Thyroid gland (tissue), 4 donors: ENCODE results near the gene OSBPL8. TPM values are rescaled to one million over a fixed set of nuclear protein-coding genes. Genes with fewer than 3 reads are reported as not detected.

Experiments used
- DNase-seq, 2 donors: peaks; one replicate each; pipeline ENCODE4 v3.0.0-alpha.2; 2019
- H3K27ac ChIP-seq, 3 donors: fragments of 200-600 bp; sonication (generic); 1 replicate in 2 of 3; 2 replicates in 1 of 3; pipeline ENCODE4 v1.5.1; 2016 to 2019; ENCODE audit warnings: mild to moderate bottlenecking in 1 of 3, moderate library complexity in 1 of 3
- H3K27me3 ChIP-seq: fragments of 200-600 bp; sonication (generic); one replicate; pipeline ENCODE4 v1.5.1; 2019
- H3K36me3 ChIP-seq, 2 donors: fragments of 200-600 bp; sonication (generic); one replicate each; pipeline ENCODE4 v1.5.1; 2016 to 2019
- H3K4me1 ChIP-seq, 2 donors: fragments of 200-600 bp; sonication (generic); one replicate each; pipeline ENCODE4 v1.5.1; 2017 to 2019
- H3K4me3 ChIP-seq, 3 donors: fragments of 200-600 bp; sonication (generic); replicated peaks in 1 of 3; 1 replicate in 2 of 3; 2 replicates in 1 of 3; pipeline ENCODE4 v1.5.1; 2016; ENCODE audit warnings: mild to moderate bottlenecking in 1 of 3
- H3K9me3 ChIP-seq: fragments of 200-600 bp; sonication (generic); one replicate; pipeline ENCODE4 v1.5.1; 2017
- POLR2A ChIP-seq, 2 donors: fragments of 450-650 bp; IDR thresholded peaks; one replicate each; pipeline ENCODE4 v1.6.1; 2017; ENCODE audit warnings: antibody characterized with exemption in 2 of 2, mild to moderate bottlenecking in 2 of 2, moderate library complexity in 1 of 2
- WGBS, 2 donors: methylation state at CpG; one replicate each; pipeline ENCODE4 v1.1.5; 2017; 5-methylcytosine and 5-hydroxymethylcytosine counted together
- intact Hi-C: fragments of 100-400 bp; cut with DNase I; formaldehyde crosslinking; loops from one replicate; pipeline ENCODE4 v1.15.1; 2023
- total RNA-seq, 4 donors: library from RNA; depleted of rRNA; stranded (reverse); fragments of >200 nt; gene quantifications; one replicate each; pipeline ENCODE4 v1.2.3, GENCODE V29; 2016
- TF ChIP-seq, protein P1 (sequence below), 6 experiments: fragments of 200-600 bp in 3 of 6; fragments of 450-650 bp in 3 of 6; sonication (generic) in 3 of 6; IDR thresholded peaks; one replicate each; pipeline ENCODE4 v1.5.1; 2016 to 2019; ENCODE audit warnings: antibody characterized with exemption in 6 of 6, mild to moderate bottlenecking in 2 of 6, inconsistent platforms in 1 of 6, moderate library complexity in 1 of 6

The OSBPL8 gene
- total RNA-seq, result 100 to 1,000 TPM in 1 of 4 donors, 10 to 100 TPM in 3; 69.8 to 112 (median 77.6) TPM

DNA sequence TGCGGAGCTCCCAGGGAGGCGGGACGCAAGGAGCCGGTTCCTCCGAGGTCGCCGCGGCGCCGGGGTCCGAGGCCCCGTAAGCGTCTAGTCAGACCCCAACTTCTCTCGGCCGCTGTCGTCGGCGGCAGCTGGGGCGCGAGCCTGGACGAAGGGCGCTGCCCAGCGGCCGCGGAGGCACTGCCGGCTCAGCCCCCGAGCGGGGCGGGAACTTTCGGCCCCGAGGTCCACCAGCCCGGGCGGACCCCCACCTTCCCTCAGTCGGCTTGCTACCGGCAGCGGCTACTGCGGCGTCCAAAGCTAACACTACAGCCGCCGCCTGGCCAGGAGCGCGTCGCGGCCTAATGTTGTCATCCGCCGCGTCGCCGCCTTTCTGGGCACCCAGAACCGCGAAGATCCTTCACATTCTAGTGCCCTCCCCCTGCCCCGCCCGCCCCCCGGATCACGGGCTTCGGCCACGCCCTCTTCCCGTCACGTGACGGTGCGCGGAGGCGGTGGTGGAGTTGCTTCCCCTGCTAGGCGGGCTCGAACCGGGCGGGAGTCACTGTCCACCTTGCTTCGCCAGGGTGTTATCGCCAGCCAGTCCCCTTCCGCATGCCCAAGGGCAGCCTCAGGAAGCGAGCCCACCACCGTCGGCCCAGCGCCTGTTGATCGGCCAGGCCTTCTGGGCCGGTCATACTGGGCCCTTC lies at the start of gene OSBPL8:
TSS of gene OSBPL8 (minus strand) at position 372 of the 686 bp plus-strand sequence. CDS start 72,220 bp downstream, outside the sequence.
- intact Hi-C loops, result no loop called here
- peak; percentile 93 to 96 for DNase-seq
- WGBS, 2 donors, result 0 to 2% methylated on average over 6 to 19 of the region's 76 CpGs
- Histone ChIP-seq H3K9me3 (no peaks in the 10 kb centered on the region), H3K4me1 (peaks cover 7 to 13% of the 10 kb centered on the region in 2 donors), H3K36me3 (no peaks in the 10 kb centered on the region), H3K27me3 (no peaks in the 10 kb centered on the region), H3K4me3 (peak within 1 kb of the TSS; percentile 74 to 95 (median 92)), H3K27ac (peak within 1 kb of the TSS; percentile 90 to 95 (median 93))
- TF ChIP-seq, protein P1, sequence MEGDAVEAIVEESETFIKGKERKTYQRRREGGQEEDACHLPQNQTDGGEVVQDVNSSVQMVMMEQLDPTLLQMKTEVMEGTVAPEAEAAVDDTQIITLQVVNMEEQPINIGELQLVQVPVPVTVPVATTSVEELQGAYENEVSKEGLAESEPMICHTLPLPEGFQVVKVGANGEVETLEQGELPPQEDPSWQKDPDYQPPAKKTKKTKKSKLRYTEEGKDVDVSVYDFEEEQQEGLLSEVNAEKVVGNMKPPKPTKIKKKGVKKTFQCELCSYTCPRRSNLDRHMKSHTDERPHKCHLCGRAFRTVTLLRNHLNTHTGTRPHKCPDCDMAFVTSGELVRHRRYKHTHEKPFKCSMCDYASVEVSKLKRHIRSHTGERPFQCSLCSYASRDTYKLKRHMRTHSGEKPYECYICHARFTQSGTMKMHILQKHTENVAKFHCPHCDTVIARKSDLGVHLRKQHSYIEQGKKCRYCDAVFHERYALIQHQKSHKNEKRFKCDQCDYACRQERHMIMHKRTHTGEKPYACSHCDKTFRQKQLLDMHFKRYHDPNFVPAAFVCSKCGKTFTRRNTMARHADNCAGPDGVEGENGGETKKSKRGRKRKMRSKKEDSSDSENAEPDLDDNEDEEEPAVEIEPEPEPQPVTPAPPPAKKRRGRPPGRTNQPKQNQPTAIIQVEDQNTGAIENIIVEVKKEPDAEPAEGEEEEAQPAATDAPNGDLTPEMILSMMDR (IDR thresholded peaks at IDR 0.05), result peak in 3 of 6 experiments; percentile 25 to 45 (median 34)
- TF ChIP-seq POLR2A (IDR thresholded peaks at IDR 0.05), result peak in 1 of 2 donors; percentile 92

DNA sequence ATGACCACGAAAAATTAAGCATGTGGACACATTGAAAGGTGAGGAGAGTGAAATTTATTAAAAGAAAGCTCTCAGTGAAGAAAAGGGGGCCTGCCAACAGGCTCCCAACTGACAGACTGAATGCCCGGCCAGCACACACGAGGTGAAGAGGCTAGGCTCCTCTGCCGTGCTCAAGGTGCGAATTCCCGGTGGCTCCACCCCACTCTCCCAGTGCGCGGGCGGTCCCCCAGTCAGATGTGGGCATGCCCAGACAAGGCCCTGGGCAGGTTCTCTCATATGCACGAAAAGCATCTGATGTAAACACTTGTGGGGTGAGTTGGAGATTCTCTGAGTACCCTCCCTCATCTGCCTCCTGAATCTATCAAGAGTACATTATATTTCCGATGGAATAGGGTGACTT lies 48.5 kb upstream of the OSBPL8 start:
- intact Hi-C loops, result no loop called here
- DNase-seq, result no peak
- no peaks in the 10 kb centered on the region for H3K36me3 ChIP-seq
- no peak overlapping the region for H3K27ac ChIP-seq
- H3K9me3 ChIP-seq, result no peaks in the 10 kb centered on the region
- no peak overlapping the region for H3K4me3 ChIP-seq
- no peaks in the 10 kb centered on the region for H3K4me1 ChIP-seq
- no peaks in the 10 kb centered on the region for H3K27me3 ChIP-seq
- WGBS, 2 donors, result 94 to 96% methylated on average over 11 of the region's 11 CpGs
- TF ChIP-seq, protein P1 (IDR thresholded peaks at IDR 0.05), result no peak
- TF ChIP-seq POLR2A (IDR thresholded peaks at IDR 0.05), result no peak

GRCh38 chr12:76595056-76595455 lies 35.5 kb upstream of the OSBPL8 start:
- no peaks in the 10 kb centered on the region for H3K36me3 ChIP-seq
- H3K4me3 ChIP-seq, result no peak overlapping the region
- H3K9me3 ChIP-seq, result no peaks in the 10 kb centered on the region
- no peaks in the 10 kb centered on the region for H3K27me3 ChIP-seq
- intact Hi-C loops, result no loop called here
- no peak for DNase-seq
- WGBS, 2 donors, result 90 to 94% methylated on average over 2 of the region's 2 CpGs
- no peak overlapping the region for H3K27ac ChIP-seq
- no peaks in the 10 kb centered on the region for H3K4me1 ChIP-seq
- TF ChIP-seq, protein P1 (IDR thresholded peaks at IDR 0.05), result no peak
- TF ChIP-seq POLR2A (IDR thresholded peaks at IDR 0.05), result no peak

GRCh38 chr12:76591476-76591875 lies 31.9 kb upstream of the OSBPL8 start:
- intact Hi-C loops, result no loop called here
- no peaks in the 10 kb centered on the region for H3K27me3 ChIP-seq
- no peaks in the 10 kb centered on the region for H3K9me3 ChIP-seq
- no peak overlapping the region for H3K27ac ChIP-seq
- no peak overlapping the region for H3K4me3 ChIP-seq
- TF ChIP-seq POLR2A (IDR thresholded peaks at IDR 0.05), result no peak
- TF ChIP-seq, protein P1 (IDR thresholded peaks at IDR 0.05), result no peak
- H3K4me1 ChIP-seq, result no peaks in the 10 kb centered on the region
- no peak for DNase-seq
- H3K36me3 ChIP-seq, result no peaks in the 10 kb centered on the region

- Histone ChIP-seq H3K4me1 (no peaks in the 10 kb centered on the region), H3K27me3 (no peaks in the 10 kb centered on the region), H3K27ac (no peak overlapping the region), H3K9me3 (no peaks in the 10 kb centered on the region), H3K4me3 (no peak overlapping the region), H3K36me3 (no peaks in the 10 kb centered on the region)
- TF ChIP-seq POLR2A (IDR thresholded peaks at IDR 0.05), result no peak
- TF ChIP-seq, protein P1 (IDR thresholded peaks at IDR 0.05), result no peak
- DNase-seq, result no peak
- 94 to 96% methylated on average over 3 of the region's 3 CpGs for WGBS, 2 donors
- intact Hi-C loops, result no loop called here
Measured at GRCh38 chr12:76590131-76590530, 30.6 kb upstream of the OSBPL8 start.
